ENCODE data around the gene RBM38. TPM values are rescaled to one million over a fixed set of nuclear protein-coding genes. Genes with fewer than 3 reads are reported as not detected.

RBM38 gene
- total and polyA plus RNA-seq, 9 of the 15 experiments (the other 6 are each of a cell fraction or from before 2014, with no cell fraction given) = 0.28 to 82.4 (median 33.2) TPM

DNA sequence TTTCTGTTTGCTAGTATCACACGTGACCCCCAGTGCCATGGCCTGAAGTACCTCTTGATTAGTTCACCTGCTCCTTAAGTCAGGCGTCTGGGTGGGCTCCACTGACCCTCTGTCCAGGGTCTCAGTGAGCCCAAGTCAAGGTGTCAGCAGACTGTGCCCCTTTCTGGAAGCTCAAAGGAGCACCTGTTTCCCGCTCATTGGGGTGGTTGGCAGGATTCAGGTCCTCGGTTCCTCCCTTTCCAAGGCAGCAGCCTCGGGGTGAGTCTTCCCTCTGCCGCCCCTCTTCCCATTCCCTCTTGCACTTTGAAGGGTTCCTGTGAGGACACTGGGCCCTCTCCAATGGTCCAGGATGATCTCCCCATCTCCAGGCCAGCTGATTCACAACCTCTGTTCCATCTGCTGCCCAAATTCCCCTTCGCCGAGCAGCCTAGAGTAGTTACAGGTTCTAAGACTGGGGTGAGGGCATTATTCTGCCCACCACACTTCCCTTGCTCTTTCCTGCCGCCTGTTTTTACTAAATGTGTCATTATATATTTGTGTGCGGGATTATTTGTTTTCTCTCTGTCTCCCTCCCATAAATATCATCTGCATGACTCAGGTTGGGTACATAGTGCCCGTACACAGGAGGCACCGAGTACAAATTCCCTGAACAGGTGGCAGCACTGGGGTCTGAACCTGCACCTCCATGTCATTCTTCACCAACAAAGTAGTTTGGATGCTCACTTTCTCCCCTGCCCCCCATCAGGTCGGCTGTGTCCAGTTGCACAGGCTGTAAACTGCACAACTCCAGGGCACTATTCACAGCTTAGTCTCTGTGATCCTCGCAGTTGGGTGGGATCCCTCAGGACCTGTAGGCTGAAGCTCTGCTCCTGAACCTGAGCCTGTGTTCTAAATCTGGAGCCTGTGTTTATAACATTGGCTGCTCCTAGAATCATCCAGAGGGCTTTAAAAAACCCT is 58.5 kb downstream of the RBM38 start:
- TF ChIP-seq PHB2 (IDR thresholded peaks at IDR 0.05; ENCODE audit: low read depth) (no peak), NFYB (IDR thresholded peaks at IDR 0.05; ENCODE audit: extremely low read depth, insufficient read length) (no peak), HLTF (IDR thresholded peaks at IDR 0.05) (peak; percentile 79; the same call in 1 of the 2 replicates), PCBP2 (IDR thresholded peaks at IDR 0.05; ENCODE audit: low read depth, low read length, poor library complexity, severe bottlenecking) (no peak), ETS1 (conservative IDR thresholded peaks at IDR 0.05; ENCODE audit: control insufficient read depth, low read depth, low read length) (no peak), XRCC3 (IDR thresholded peaks at IDR 0.05) (no peak), RBM25 (IDR thresholded peaks at IDR 0.05; ENCODE audit: low read depth, low read length, severe bottlenecking) (peak; percentile 88), BCOR (IDR thresholded peaks at IDR 0.05) (peak; percentile 78), SMARCA5 (IDR thresholded peaks at IDR 0.05) (peak; percentile 73; the same call in 1 of the 2 replicates), SAFB2 (IDR thresholded peaks at IDR 0.05; ENCODE audit: borderline replicate concordance, low read depth, low read length, severe bottlenecking) (no peak), RBM39 (optimal IDR thresholded peaks at IDR 0.05; ENCODE audit: low read depth, low read length) (no peak), CBX3 (IDR thresholded peaks at IDR 0.05; ENCODE audit: borderline replicate concordance in 1 of 2, low read length in 2 of 2) (no peak), ZNF740 (CRISPR knock-in tag; IDR thresholded peaks at IDR 0.05) (0 out of 2 replicates have a peak, but pooled peaks have one; percentile 45), ZNF740 (tag; IDR thresholded peaks at IDR 0.05) (no peak), ZNF24 (IDR thresholded peaks at IDR 0.05) (0 out of 2 replicates have a peak, but pooled peaks have one; percentile 2)
- TF ChIP-seq, protein P1, sequence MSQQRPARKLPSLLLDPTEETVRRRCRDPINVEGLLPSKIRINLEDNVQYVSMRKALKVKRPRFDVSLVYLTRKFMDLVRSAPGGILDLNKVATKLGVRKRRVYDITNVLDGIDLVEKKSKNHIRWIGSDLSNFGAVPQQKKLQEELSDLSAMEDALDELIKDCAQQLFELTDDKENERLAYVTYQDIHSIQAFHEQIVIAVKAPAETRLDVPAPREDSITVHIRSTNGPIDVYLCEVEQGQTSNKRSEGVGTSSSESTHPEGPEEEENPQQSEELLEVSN (IDR thresholded peaks at IDR 0.05; ENCODE audit: borderline replicate concordance in 1 of 2, extremely low read depth in 1 of 2, insufficient read depth in 1 of 2, insufficient read length in 1 of 2, low read depth in 1 of 2, low read length in 1 of 2, poor library complexity in 1 of 2, severe bottlenecking in 1 of 2) = peak in 1 of 2 experiments; percentile 17
- in situ Hi-C loops (cut with MboI) (no loop called here), intact Hi-C loops (cut with micrococcal nuclease) (loop anchor here (5.0 kb wide), 1 partner anchor 57 kb away; the partner anchor contains the start of gene RBM38)
- Histone ChIP-seq H3K9ac (ENCODE audit: insufficient read depth in 1 of 2, low read depth in 2 of 2, low read length in 2 of 2) (peak overlapping the region; percentile 32 to 51; a peak in 2 of 4 replicates), H3K27me3 (ENCODE audit: control insufficient read depth in 2 of 2, insufficient read depth in 2 of 2, low read length in 2 of 2) (no peaks in the 10 kb centered on the region), H3K27ac (ENCODE audit: extremely low read depth, low read depth, low read length) (peak overlapping the region; percentile 62), H3K36me3 (ENCODE audit: control insufficient read depth, insufficient read depth, low read length) (no peaks in the 10 kb centered on the region), H4K20me1 (replicated peaks; ENCODE audit: control insufficient read depth, insufficient read depth, low read length) (no peaks in the 10 kb centered on the region), H3K4me1 (replicated peaks in 1 of 2; ENCODE audit: control insufficient read depth in 2 of 2, insufficient read depth in 2 of 2, low read length in 2 of 2) (peaks cover 47 to 55% of the 10 kb centered on the region in 2 experiments), H3K4me2 (ENCODE audit: insufficient read depth, low read length) (0 out of 2 replicates have a peak overlapping the region, but pooled peaks have one; percentile 29), H3K4me3 (no peak overlapping the region), H3K9me3 (replicated peaks; ENCODE audit: control insufficient read depth, insufficient read depth, low read depth, low read length) (0 out of 2 replicates have a peak, but pooled peaks cover 4% of the 10 kb centered on the region), H2AFZ (ENCODE audit: low read depth, low read length) (peak overlapping the region; percentile 22), H3K79me2 (ENCODE audit: control insufficient read depth, insufficient read depth, low read length) (no peaks in the 10 kb centered on the region), H3K9me1 (ENCODE audit: control insufficient read depth, insufficient read depth, low read length) (peaks cover 4% of the 10 kb centered on the region)
- POLR2A ChIA-PET = interaction anchor here (0.6 to 1.1 kb wide), 6 partner anchors 8 to 59 kb away, joined by 3 to 4 read pairs (median 3); no protein-coding TSS in a partner anchor
- DNase-seq (ENCODE audit: extremely low read depth in 1 of 4, low spot score in 3 of 4) (no peak), FAIRE-seq (peak; percentile 26), ATAC-seq (no peak)
- BruUV-seq (replicated peaks) = no TSS peak
- WGBS (ENCODE audit: insufficient coverage, low coverage, missing lambda C conversion rate) = 70% methylated on average over 14 of the region's 14 CpGs
- CTCF ChIA-PET (ENCODE audit: low intra/inter-chr PET ratio) = no interaction called here
